HCT116 (cell line): ENCODE data around the gene RNF217. TPM values are rescaled to one million over a fixed set of nuclear protein-coding genes. Genes with fewer than 3 reads are reported as not detected.

ENCODE experiments used
- ATAC-seq: fragments of 200-7000 bp; cut with Tn5 transposase; 2 replicates; pipeline ENCODE4 v1.9.1; 2020; ENCODE audit warnings: mild to moderate bottlenecking, moderate library complexity
- BruUV-seq: library from RNA; stranded (reverse); fragments of 400-500 nt; replicated peaks from 2 replicates; lab custom pipeline; 2021; lab: Mats Ljungman, UMichigan
- CTCF ChIA-PET: fragments of 300-600 bp; sonication (Branson Sonifier 250); formaldehyde crosslinking; loops from one replicate; lab custom pipeline; 2021; ENCODE audit warnings: antibody characterized with exemption; lab: Charles Lee
- POLR2A ChIA-PET: fragments of 300-600, 350-600 bp; sonication (Branson Sonifier 250); formaldehyde crosslinking; loops from one replicate; lab custom pipeline; 2021; ENCODE audit warnings: antibody characterized with exemption; lab: Charles Lee
- RAD21 ChIA-PET, 2 experiments: fragments of 300-600 bp; sonication (Branson Sonifier 250); formaldehyde crosslinking; loops; one replicate each; lab custom pipeline; 2023; ENCODE audit warnings: low total read pairs in 2 of 2; ENCODE audit not compliant: uncharacterized antibody in 2 of 2, unreplicated experiment in 2 of 2, low non-redundant PET in 1 of 2; lab: Charles Lee
- DNase-seq: peaks from one replicate; pipeline ENCODE4 v3.0.0-alpha.2; 2010; ENCODE audit warnings: low read depth, low spot score
- H2AFZ ChIP-seq: fragments of 200-600 bp; shearing (Covaris generic), sonication (generic); 2 replicates; pipeline ENCODE4 v1.6.1; 2017; ENCODE audit warnings: low read depth, mixed run types, mixed read lengths, antibody characterized with exemption, low read length; ENCODE audit not compliant: poor library complexity, severe bottlenecking
- H3K27ac ChIP-seq: 2 replicates; pipeline ENCODE4 v1.5.1; 2012; ENCODE audit warnings: low read depth, low read length
- H3K27me3 ChIP-seq: fragments of 200-600 bp; sonication (generic); 2 replicates; pipeline ENCODE4 v1.6.1; 2016; ENCODE audit warnings: mixed run types, low read length, mixed read lengths; ENCODE audit not compliant: insufficient read depth
- H3K36me3 ChIP-seq, 2 experiments: fragments of 200-500 bp in 1 of 2; fragments of 200-600 bp in 1 of 2; sonication (Bioruptor generic) in 1 of 2; sonication (generic) in 1 of 2; 2 replicates each; pipeline versions ENCODE4 v1.5.1 to v1.6.1; 2014 to 2016; ENCODE audit warnings: low read length in 2 of 2, inconsistent platforms in 1 of 2, mixed read lengths in 1 of 2, mixed run types in 1 of 2; ENCODE audit not compliant: insufficient read depth in 2 of 2, control insufficient read depth in 1 of 2
- H3K4me1 ChIP-seq, 2 experiments: fragments of 200-600 bp in 1 of 2; sonication (generic) in 1 of 2; 2 replicates each; pipeline versions ENCODE4 v1.5.1 to v1.6.1; 2012 to 2017; ENCODE audit warnings: low read length in 2 of 2, inconsistent platforms in 1 of 2, mild to moderate bottlenecking in 1 of 2, mixed read lengths in 1 of 2, mixed run types in 1 of 2, moderate library complexity in 1 of 2; ENCODE audit not compliant: insufficient read depth in 2 of 2, control insufficient read depth in 1 of 2
- H3K4me2 ChIP-seq: fragments of 200-600 bp; sonication (generic); 2 replicates; pipeline ENCODE4 v1.6.1; 2017; ENCODE audit warnings: mixed run types, low read length, mixed read lengths
- H3K4me3 ChIP-seq, 2 experiments: fragments of 200-600 bp in 1 of 2; sonication (generic) in 1 of 2; replicated peaks in 1 of 2; 2 replicates each; pipeline ENCODE4 v1.5.1; 2011 to 2016; ENCODE audit warnings: low read length in 2 of 2, control low read depth in 1 of 2, low read depth in 1 of 2, mild to moderate bottlenecking in 1 of 2, mixed read lengths in 1 of 2, mixed run types in 1 of 2
- H3K79me2 ChIP-seq: fragments of 200-600 bp; sonication (generic); 2 replicates; pipeline ENCODE4 v1.6.1; 2017; ENCODE audit warnings: mild to moderate bottlenecking, mixed run types, low read length, moderate library complexity, mixed read lengths; ENCODE audit not compliant: insufficient read depth
- H3K9ac ChIP-seq: fragments of 200-600 bp; sonication (generic); 2 replicates; pipeline ENCODE4 v1.6.1; 2016; ENCODE audit warnings: low read length, mixed read lengths
- H3K9me2 ChIP-seq: fragments of 200-600 bp; sonication (generic), shearing (Covaris generic); 2 replicates; pipeline ENCODE4 v1.6.1; 2017; ENCODE audit warnings: mixed run types, mild to moderate bottlenecking, moderate library complexity; ENCODE audit not compliant: insufficient read depth
- H3K9me3 ChIP-seq, 2 experiments: fragments of 200-500 bp in 1 of 2; fragments of 200-600 bp in 1 of 2; sonication (Bioruptor generic) in 1 of 2; sonication (generic) in 1 of 2; 2 replicates each; pipeline ENCODE4 v1.6.1; 2014 to 2017; ENCODE audit warnings: low read length in 2 of 2, mixed read lengths in 2 of 2, inconsistent platforms in 1 of 2, low read depth in 1 of 2, mild to moderate bottlenecking in 1 of 2, mixed run types in 1 of 2, moderate library complexity in 1 of 2; ENCODE audit not compliant: control insufficient read depth in 1 of 2, insufficient read depth in 1 of 2
- H4K20me1 ChIP-seq: fragments of 200-600 bp; sonication (generic), shearing (Covaris generic); 2 replicates; pipeline ENCODE4 v1.6.1; 2017; ENCODE audit warnings: mixed run types, mild to moderate bottlenecking, moderate library complexity; ENCODE audit not compliant: insufficient read depth
- ATF3 ChIP-seq: IDR thresholded peaks from 2 replicates; pipeline ENCODE4 v1.6.1; 2012
- CBX3 ChIP-seq: IDR thresholded peaks from 2 replicates; pipeline ENCODE4 v1.6.1; 2012; ENCODE audit warnings: low read depth
- CTCF ChIP-seq, 3 experiments: fragments of 200-600 bp in 1 of 3; sonication (generic) in 1 of 3; IDR thresholded peaks in 2 of 3; conservative IDR thresholded peaks in 1 of 3; 2 replicates each; pipeline ENCODE4 v1.5.1; 2012 to 2017; ENCODE audit warnings: low read depth in 2 of 3, low read length in 2 of 3, antibody characterized with exemption in 1 of 3, borderline replicate concordance in 1 of 3, control low read depth in 1 of 3, mild to moderate bottlenecking in 1 of 3, mixed read lengths in 1 of 3, mixed run types in 1 of 3, moderate library complexity in 1 of 3; ENCODE audit not compliant: insufficient read depth in 1 of 3
- EZH2phosphoT487 ChIP-seq: fragments of 200-600 bp; IDR thresholded peaks from 2 replicates; pipeline ENCODE4 v1.6.1; 2018; ENCODE audit warnings: antibody characterized with exemption, borderline replicate concordance
- FOSL1 ChIP-seq: IDR thresholded peaks from 2 replicates; pipeline ENCODE4 v1.6.1; 2012; ENCODE audit warnings: low read depth
- POLR2A ChIP-seq: IDR thresholded peaks from 2 replicates; pipeline ENCODE4 v1.7.0; 2011; ENCODE audit warnings: borderline replicate concordance; ENCODE audit not compliant: insufficient read depth, insufficient read length; ENCODE audit errors: extremely low read depth
- POLR2AphosphoS5 ChIP-seq: IDR thresholded peaks from 2 replicates; pipeline ENCODE4 v1.6.1; 2011; ENCODE audit warnings: mild to moderate bottlenecking, low read depth, low read length, moderate library complexity
- REST ChIP-seq: IDR thresholded peaks from 2 replicates; pipeline ENCODE4 v1.6.1; 2012; ENCODE audit warnings: low read depth
- SP1 ChIP-seq: IDR thresholded peaks from 2 replicates; pipeline ENCODE4 v1.6.1; 2012; ENCODE audit warnings: low read depth
- YY1 ChIP-seq: IDR thresholded peaks from 2 replicates; pipeline ENCODE4 v1.6.1; 2011; ENCODE audit warnings: low read length, low read depth, moderate library complexity, mild to moderate bottlenecking; ENCODE audit not compliant: insufficient replicate concordance; ENCODE audit errors: extremely low read depth
- ZBTB33 ChIP-seq: IDR thresholded peaks from 2 replicates; pipeline ENCODE4 v1.6.1; 2011; ENCODE audit warnings: mild to moderate bottlenecking, low read length, moderate library complexity; ENCODE audit not compliant: insufficient replicate concordance; ENCODE audit errors: extremely low read depth
- ZFX ChIP-seq: fragments of 450-650 bp; IDR thresholded peaks from 2 replicates; pipeline ENCODE4 v1.6.1; 2017
- ZNF274 ChIP-seq: fragments of 200-500 bp; sonication (Bioruptor generic); IDR thresholded peaks from 2 replicates; pipeline ENCODE4 v1.6.1; 2014; ENCODE audit warnings: mild to moderate bottlenecking, low read depth, low read length, inconsistent platforms
- intact Hi-C: fragments of 100-400 bp; cut with micrococcal nuclease; formaldehyde crosslinking; loops from 2 replicates; pipeline ENCODE4 v1.10.0; 2022
- total RNA-seq: library from RNA; stranded (reverse); gene quantifications from one replicate; pipeline ENCODE4 v1.2.1, GENCODE V29; 2021; ENCODE audit not compliant: unreplicated experiment

RNF217 gene
- total RNA-seq, 1 experiment from 2014 or later, result 20.4 TPM

- peaks cover 80% of the 10 kb centered on the region for H3K79me2 ChIP-seq
- intact Hi-C loops, result loop anchor here (10.0 kb wide), 1 partner anchor 136 kb away; no protein-coding TSS in a partner anchor
- BruUV-seq, result no TSS peak
These were observed 6.2 kb downstream of the RNF217 start for GRCh38 chr6:124968401-124968800.

More at GRCh38 chr6:124968401-124968800, 6.2 kb downstream of the RNF217 start:
- Histone ChIP-seq H3K27me3 (no peaks in the 10 kb centered on the region), H3K9me2 (no peaks in the 10 kb centered on the region), H3K4me2 (no peak overlapping the region), H3K9me3 (no peaks in the 10 kb centered on the region), H3K4me1 (peaks cover 26 to 42% of the 10 kb centered on the region in 2 experiments), H3K4me3 (no peak overlapping the region), H3K9ac (no peak overlapping the region), H2AFZ (no peak overlapping the region), H3K27ac (no peak overlapping the region), H4K20me1 (no peaks in the 10 kb centered on the region), H3K36me3 (peaks cover 0 to 7% of the 10 kb centered on the region in 2 experiments; a peak in 1 of 4 replicates)
- ChIA-PET POLR2A (no interaction called here), CTCF (no interaction called here), RAD21 (no interaction called here)
- DNase-seq (no peak), ATAC-seq (no peak)
- no peak for TF ChIP-seq CBX3
- no peak for TF ChIP-seq EZH2phosphoT487
- no peak for TF ChIP-seq ZBTB33
- TF ChIP-seq SP1, result no peak
- TF ChIP-seq YY1, result no peak
- TF ChIP-seq ZNF274, result no peak
- TF ChIP-seq POLR2A, result no peak
- no peak for TF ChIP-seq REST
- TF ChIP-seq FOSL1, result no peak
- TF ChIP-seq ATF3, result no peak
- TF ChIP-seq CTCF (IDR thresholded peaks at IDR 0.05 in 2 of 3, conservative IDR thresholded peaks at IDR 0.05 in 1 of 3; ENCODE audit: borderline replicate concordance in 1 of 3, insufficient read depth in 1 of 3, low read depth in 2 of 3, low read length in 2 of 3), result no peak
- no peak for TF ChIP-seq ZFX
- no peak for TF ChIP-seq POLR2AphosphoS5
